ENCODE data around the gene KCNQ1.

DNA sequence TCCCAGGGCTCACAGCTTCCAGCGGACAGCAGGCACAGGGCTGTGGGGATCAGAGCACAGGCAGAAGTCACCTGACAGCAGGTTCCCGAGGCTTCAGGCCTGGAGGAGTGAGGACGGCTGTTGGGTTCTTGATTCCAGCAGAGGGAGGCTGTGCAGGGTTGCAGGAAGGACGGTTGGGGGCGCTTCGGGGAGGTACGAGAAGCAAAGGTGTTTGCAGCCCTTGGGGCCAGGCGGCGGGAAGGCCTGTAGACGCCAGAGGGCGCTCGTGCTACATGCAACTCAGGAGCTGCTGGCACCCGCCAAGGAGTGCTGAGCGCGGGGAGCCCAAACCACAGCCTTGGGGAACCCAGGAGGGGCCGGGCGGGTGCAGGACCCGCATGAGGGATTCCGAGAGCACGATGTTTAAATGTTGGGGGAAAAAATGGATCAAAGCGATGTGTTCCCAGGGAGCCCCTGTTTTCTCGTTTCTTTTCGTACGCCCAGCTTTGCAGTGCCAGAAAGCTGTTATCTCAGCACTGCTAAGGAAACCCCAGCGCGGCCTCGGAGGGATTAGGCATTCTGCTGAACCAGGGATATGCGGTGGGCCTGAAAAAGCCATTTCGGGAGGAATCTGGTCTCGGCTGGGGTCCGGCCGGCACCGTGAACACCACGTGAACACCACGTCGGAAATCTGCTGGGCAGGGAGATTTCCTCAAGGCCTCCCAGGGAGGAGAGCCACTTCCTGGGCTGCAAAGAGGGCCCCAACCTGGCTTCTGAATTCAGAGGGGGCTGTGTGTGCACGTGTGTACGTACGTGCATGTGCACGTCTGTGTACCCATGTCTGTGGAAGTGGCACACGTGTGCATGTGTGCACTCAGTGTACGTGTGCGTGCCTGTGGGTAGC lies 88.1 kb downstream of the KCNQ1 start:
- TF ChIP-seq, protein P1, sequence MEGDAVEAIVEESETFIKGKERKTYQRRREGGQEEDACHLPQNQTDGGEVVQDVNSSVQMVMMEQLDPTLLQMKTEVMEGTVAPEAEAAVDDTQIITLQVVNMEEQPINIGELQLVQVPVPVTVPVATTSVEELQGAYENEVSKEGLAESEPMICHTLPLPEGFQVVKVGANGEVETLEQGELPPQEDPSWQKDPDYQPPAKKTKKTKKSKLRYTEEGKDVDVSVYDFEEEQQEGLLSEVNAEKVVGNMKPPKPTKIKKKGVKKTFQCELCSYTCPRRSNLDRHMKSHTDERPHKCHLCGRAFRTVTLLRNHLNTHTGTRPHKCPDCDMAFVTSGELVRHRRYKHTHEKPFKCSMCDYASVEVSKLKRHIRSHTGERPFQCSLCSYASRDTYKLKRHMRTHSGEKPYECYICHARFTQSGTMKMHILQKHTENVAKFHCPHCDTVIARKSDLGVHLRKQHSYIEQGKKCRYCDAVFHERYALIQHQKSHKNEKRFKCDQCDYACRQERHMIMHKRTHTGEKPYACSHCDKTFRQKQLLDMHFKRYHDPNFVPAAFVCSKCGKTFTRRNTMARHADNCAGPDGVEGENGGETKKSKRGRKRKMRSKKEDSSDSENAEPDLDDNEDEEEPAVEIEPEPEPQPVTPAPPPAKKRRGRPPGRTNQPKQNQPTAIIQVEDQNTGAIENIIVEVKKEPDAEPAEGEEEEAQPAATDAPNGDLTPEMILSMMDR (IDR thresholded peaks at IDR 0.05; ENCODE audit: poor library complexity, severe bottlenecking) = peak; percentile 100
- TF ChIP-seq MXI1 (conservative IDR thresholded peaks at IDR 0.05; ENCODE audit: poor library complexity, severe bottlenecking) (peak; percentile 44), SMC3 (conservative IDR thresholded peaks at IDR 0.05; ENCODE audit: poor library complexity) (peak; percentile 100), EZH2 (IDR thresholded peaks at IDR 0.05; ENCODE audit: borderline replicate concordance, insufficient read depth, low read length, poor library complexity, severe bottlenecking) (no peak), POLR2AphosphoS5 (IDR thresholded peaks at IDR 0.05) (no peak), EP300 (conservative IDR thresholded peaks at IDR 0.05; ENCODE audit: poor library complexity, severe bottlenecking) (no peak), TAF1 (IDR thresholded peaks at IDR 0.05; ENCODE audit: low read depth) (peak; percentile 50)

All from neural cell (in vitro differentiated cells).